Thyroid gland (tissue), 4 donors: Measurements from ENCODE around the gene DHRS11.

ENCODE experiments used
- POLR2A ChIP-seq, 2 donors: fragments of 450-650 bp; IDR thresholded peaks; one replicate each; pipeline ENCODE4 v1.6.1; 2017; ENCODE audit warnings: antibody characterized with exemption in 2 of 2, mild to moderate bottlenecking in 2 of 2, moderate library complexity in 1 of 2
- TF ChIP-seq, protein P1 (sequence below), 6 experiments: fragments of 200-600 bp in 3 of 6; fragments of 450-650 bp in 3 of 6; sonication (generic) in 3 of 6; IDR thresholded peaks; one replicate each; pipeline ENCODE4 v1.5.1; 2016 to 2019; ENCODE audit warnings: antibody characterized with exemption in 6 of 6, mild to moderate bottlenecking in 2 of 6, inconsistent platforms in 1 of 6, moderate library complexity in 1 of 6

DNA sequence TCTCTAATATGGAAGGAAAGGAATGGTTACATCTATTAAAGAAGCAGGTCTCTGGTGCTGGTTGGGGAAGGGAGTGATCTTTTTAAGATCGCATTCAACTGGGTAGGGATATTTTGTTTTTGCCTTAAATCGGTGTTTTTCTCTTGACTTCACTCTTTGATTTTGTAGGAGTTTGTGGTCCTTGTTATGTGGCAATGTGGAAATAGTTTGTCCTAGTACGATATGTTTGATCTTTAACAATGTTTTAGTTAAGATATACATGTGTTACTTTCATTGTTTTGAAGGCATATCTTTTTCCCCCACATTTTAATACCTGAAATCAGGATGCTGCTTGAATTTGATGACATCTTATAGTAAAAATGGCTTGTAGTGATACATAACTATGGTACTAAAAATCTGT is 38.2 kb upstream of the DHRS11 start:
- TF ChIP-seq POLR2A (IDR thresholded peaks at IDR 0.05): no peak
- TF ChIP-seq, protein P1, sequence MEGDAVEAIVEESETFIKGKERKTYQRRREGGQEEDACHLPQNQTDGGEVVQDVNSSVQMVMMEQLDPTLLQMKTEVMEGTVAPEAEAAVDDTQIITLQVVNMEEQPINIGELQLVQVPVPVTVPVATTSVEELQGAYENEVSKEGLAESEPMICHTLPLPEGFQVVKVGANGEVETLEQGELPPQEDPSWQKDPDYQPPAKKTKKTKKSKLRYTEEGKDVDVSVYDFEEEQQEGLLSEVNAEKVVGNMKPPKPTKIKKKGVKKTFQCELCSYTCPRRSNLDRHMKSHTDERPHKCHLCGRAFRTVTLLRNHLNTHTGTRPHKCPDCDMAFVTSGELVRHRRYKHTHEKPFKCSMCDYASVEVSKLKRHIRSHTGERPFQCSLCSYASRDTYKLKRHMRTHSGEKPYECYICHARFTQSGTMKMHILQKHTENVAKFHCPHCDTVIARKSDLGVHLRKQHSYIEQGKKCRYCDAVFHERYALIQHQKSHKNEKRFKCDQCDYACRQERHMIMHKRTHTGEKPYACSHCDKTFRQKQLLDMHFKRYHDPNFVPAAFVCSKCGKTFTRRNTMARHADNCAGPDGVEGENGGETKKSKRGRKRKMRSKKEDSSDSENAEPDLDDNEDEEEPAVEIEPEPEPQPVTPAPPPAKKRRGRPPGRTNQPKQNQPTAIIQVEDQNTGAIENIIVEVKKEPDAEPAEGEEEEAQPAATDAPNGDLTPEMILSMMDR (IDR thresholded peaks at IDR 0.05): no peak
